Measurements from ENCODE around the gene FBXL7. TPM values are rescaled to one million over a fixed set of nuclear protein-coding genes. Genes with fewer than 3 reads are reported as not detected.

FBXL7 gene
- total and polyA plus RNA-seq, 2 of the 8 experiments (the other 6 are each of a cell fraction or from before 2014, with no cell fraction given), result 17.7 to 17.8 TPM

GRCh38 chr5:15533129-15533893, 33.3 kb downstream of the FBXL7 start:
- no peak for FAIRE-seq
- no peak overlapping the region for H3K4me3 ChIP-seq (ENCODE audit: extremely low read depth in 1 of 4, insufficient read depth in 2 of 4, low read depth in 3 of 4, low read length in 4 of 4)
- no peak overlapping the region for H2AK5ac ChIP-seq (ENCODE audit: low read depth, low read length)
- CTCF ChIA-PET (ENCODE audit: partially characterized antibody), result interaction anchor here (0.7 kb wide), 1 partner anchor 234 kb away, joined by 3 read pairs; no protein-coding TSS in a partner anchor
- H3K18ac ChIP-seq (ENCODE audit: extremely low read depth, low read length), result no peak overlapping the region
- H3K4me1 ChIP-seq (replicated peaks in 1 of 4; ENCODE audit: control insufficient read depth in 3 of 4, insufficient read depth in 4 of 4, low read length in 3 of 4), result peaks cover under 1 to 6% (median 4%) of the 10 kb centered on the region in 4 experiments; a peak in 4 of 7 replicates
- TF ChIP-seq GABPA (IDR thresholded peaks at IDR 0.05; ENCODE audit: borderline replicate concordance, insufficient read depth, low read length) (no peak), YY1 (IDR thresholded peaks at IDR 0.05; ENCODE audit: low read depth, low read length) (no peak), TCF12 (IDR thresholded peaks at IDR 0.05; ENCODE audit: low read depth, low read length) (no peak), CBX5 (IDR thresholded peaks at IDR 0.05; ENCODE audit: low read depth, low read length) (no peak)
- WGBS, 2 experiments (ENCODE audit: extremely low coverage in 1 of 2, insufficient coverage in 1 of 2, insufficient read length in 1 of 2, insufficient replicate concordance in 2 of 2, low coverage in 1 of 2, low lambda C conversion rate in 2 of 2, missing lambda C conversion rate in 1 of 2), result 89% methylated on average over 5 of the region's 5 CpGs; no CpG with 5 or more reads in 1 of the 2 experiments
- no peak overlapping the region for H3K4me2 ChIP-seq (ENCODE audit: insufficient read depth in 1 of 2, low read depth in 2 of 2, low read length in 2 of 2)
- H2BK120ac ChIP-seq (replicated peaks; ENCODE audit: low read depth, low read length), result no peak overlapping the region
- H3K27ac ChIP-seq (ENCODE audit: low read depth, low read length), result no peak overlapping the region
- no peaks in the 10 kb centered on the region for H3K23me2 ChIP-seq (ENCODE audit: low read depth, low read length)
- no peak overlapping the region for H4K91ac ChIP-seq (replicated peaks; ENCODE audit: insufficient read length, low read length)
- H4K20me1 ChIP-seq (replicated peaks in 1 of 2; ENCODE audit: control insufficient read depth in 1 of 2, insufficient read depth in 2 of 2, low read length in 2 of 2), result no peaks in the 10 kb centered on the region
- H2AFZ ChIP-seq (ENCODE audit: low read length), result no peak overlapping the region
- no peak overlapping the region for H3K56ac ChIP-seq (replicated peaks; ENCODE audit: insufficient read length, low read depth, low read length)
- H2BK20ac ChIP-seq (ENCODE audit: low read length), result no peak overlapping the region
- H3K79me2 ChIP-seq (ENCODE audit: control insufficient read depth in 1 of 2, insufficient read depth in 2 of 2, low read length in 2 of 2), result peaks cover 5 to 22% of the 10 kb centered on the region in 2 experiments; a peak in 3 of 4 replicates
- no peak overlapping the region for H4K5ac ChIP-seq (ENCODE audit: insufficient read length, low read depth, low read length)
- H3K36me3 ChIP-seq (ENCODE audit: control insufficient read depth in 2 of 4, insufficient read depth in 4 of 4, low read length in 3 of 4), result no peaks in the 10 kb centered on the region
- no peaks in the 10 kb centered on the region for H3K27me3 ChIP-seq (replicated peaks in 1 of 4; ENCODE audit: control insufficient read depth in 3 of 4, extremely low read depth in 1 of 4, insufficient read depth in 3 of 4, low read length in 3 of 4)
- POLR2A ChIA-PET (ENCODE audit: partially characterized antibody), result no interaction called here
- no peak overlapping the region for H3K23ac ChIP-seq (ENCODE audit: insufficient read length)
- no peak overlapping the region for H3K9ac ChIP-seq (replicated peaks in 1 of 4; ENCODE audit: extremely low read depth in 1 of 4, low read depth in 3 of 4, low read length in 3 of 4)
- no peak overlapping the region for H2BK15ac ChIP-seq (ENCODE audit: low read length)
- peaks cover 8 to 10% of the 10 kb centered on the region in 2 experiments for H3K9me3 ChIP-seq (ENCODE audit: insufficient read depth in 2 of 2, low read depth in 1 of 2, low read length in 1 of 2)
- no peak overlapping the region for H3K4ac ChIP-seq (replicated peaks; ENCODE audit: insufficient read length, low read depth, low read length)
- H2BK12ac ChIP-seq (ENCODE audit: low read depth, low read length), result no peak overlapping the region
- no peak overlapping the region for H4K8ac ChIP-seq (ENCODE audit: extremely low read depth, insufficient read depth, low read length)
- no peak overlapping the region for H2BK5ac ChIP-seq (ENCODE audit: low read depth, low read length)
- no peak for DNase-seq (ENCODE audit: low read depth in 1 of 2, low spot score in 2 of 2)
- H3K79me1 ChIP-seq (ENCODE audit: low read depth, low read length), result no peaks in the 10 kb centered on the region
- H3K14ac ChIP-seq (ENCODE audit: insufficient read length), result no peak overlapping the region

Measured in H1 (cell line).